GM12878 (cell line): ENCODE data around the gene PLB1.

Experiments used
- CTCF ChIP-seq, 3 experiments: IDR thresholded peaks in 2 of 3; conservative IDR thresholded peaks in 1 of 3; 2 replicates each; pipeline ENCODE4 v1.5.1; 2011; ENCODE audit warnings: low read depth in 3 of 3, low read length in 3 of 3, mild to moderate bottlenecking in 3 of 3, control low read depth in 2 of 3, moderate library complexity in 2 of 3, inconsistent platforms in 1 of 3, mixed read lengths in 1 of 3; ENCODE audit not compliant: control insufficient read depth in 2 of 3, insufficient read depth in 1 of 3; ENCODE audit errors: extremely low read depth in 1 of 3
- PAX8 ChIP-seq: fragments of 450-650 bp; IDR thresholded peaks from 2 replicates; pipeline ENCODE4 v1.6.1; 2017; ENCODE audit warnings: mild to moderate bottlenecking, moderate library complexity

GRCh38 chr2:28676152-28676835 is 180.4 kb downstream of the PLB1 start:
- TF ChIP-seq CTCF (IDR thresholded peaks at IDR 0.05 in 2 of 3, conservative IDR thresholded peaks at IDR 0.05 in 1 of 3; ENCODE audit: control insufficient read depth in 2 of 3, extremely low read depth in 1 of 3, insufficient read depth in 1 of 3, low read depth in 3 of 3, low read length in 3 of 3) (no peak), PAX8 (no peak)
